DMS153 treated with DMSO at 0.1 percent for 48 hours (cell line): ENCODE data around the gene DAZ1.
"Not testable (repeated sequence)": the region's sequence is repeated elsewhere in the genome, so short reads cannot be mapped to it uniquely, and the experiment has no call there.

Source experiments
- DNase-seq: peaks from one replicate; lab custom pipeline; 2025; ENCODE audit not compliant: unreplicated experiment; lab: John Stamatoyannopoulos, UW

DAZ1 gene, protein sequence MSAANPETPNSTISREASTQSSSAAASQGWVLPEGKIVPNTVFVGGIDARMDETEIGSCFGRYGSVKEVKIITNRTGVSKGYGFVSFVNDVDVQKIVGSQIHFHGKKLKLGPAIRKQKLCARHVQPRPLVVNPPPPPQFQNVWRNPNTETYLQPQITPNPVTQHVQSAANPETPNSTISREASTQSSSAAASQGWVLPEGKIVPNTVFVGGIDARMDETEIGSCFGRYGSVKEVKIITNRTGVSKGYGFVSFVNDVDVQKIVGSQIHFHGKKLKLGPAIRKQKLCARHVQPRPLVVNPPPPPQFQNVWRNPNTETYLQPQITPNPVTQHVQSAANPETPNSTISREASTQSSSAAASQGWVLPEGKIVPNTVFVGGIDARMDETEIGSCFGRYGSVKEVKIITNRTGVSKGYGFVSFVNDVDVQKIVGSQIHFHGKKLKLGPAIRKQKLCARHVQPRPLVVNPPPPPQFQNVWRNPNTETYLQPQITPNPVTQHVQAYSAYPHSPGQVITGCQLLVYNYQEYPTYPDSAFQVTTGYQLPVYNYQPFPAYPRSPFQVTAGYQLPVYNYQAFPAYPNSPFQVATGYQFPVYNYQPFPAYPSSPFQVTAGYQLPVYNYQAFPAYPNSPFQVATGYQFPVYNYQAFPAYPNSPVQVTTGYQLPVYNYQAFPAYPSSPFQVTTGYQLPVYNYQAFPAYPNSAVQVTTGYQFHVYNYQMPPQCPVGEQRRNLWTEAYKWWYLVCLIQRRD

DNA sequence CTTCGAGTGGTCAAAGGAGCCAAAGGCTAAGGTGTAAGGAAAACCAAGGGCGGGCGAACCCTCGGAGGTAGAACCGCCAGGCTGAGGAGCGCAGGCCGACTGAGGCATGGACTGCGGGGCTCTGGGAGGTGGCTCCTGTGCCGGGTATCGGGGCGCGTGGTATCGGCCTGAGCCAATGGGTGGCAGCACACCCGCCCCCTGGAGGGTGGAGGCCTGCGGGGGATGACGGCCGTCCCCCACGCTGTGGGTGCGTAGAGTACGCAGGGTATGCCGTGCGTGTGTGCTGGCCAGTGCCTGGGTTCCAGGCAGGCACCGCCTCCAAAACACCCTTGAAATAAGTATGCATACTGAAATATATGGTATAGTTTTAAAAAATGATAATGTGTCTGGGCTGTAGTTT is at the start of gene DAZ1:
DAZ1 (minus strand) TSS at position 101 of the 400 bp plus-strand sequence. CDS start 208 bp downstream, outside the sequence.
- not testable (repeated sequence) for DNase-seq

DNA sequence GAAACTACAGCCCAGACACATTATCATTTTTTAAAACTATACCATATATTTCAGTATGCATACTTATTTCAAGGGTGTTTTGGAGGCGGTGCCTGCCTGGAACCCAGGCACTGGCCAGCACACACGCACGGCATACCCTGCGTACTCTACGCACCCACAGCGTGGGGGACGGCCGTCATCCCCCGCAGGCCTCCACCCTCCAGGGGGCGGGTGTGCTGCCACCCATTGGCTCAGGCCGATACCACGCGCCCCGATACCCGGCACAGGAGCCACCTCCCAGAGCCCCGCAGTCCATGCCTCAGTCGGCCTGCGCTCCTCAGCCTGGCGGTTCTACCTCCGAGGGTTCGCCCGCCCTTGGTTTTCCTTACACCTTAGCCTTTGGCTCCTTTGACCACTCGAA is 20.4 kb upstream of the DAZ1 start, which contains the start of gene DAZ2:
DAZ2 (plus strand) TSS at position 301 of the 400 bp plus-strand sequence. CDS start 208 bp downstream, outside the sequence.
- not testable (repeated sequence) for DNase-seq

DNA sequence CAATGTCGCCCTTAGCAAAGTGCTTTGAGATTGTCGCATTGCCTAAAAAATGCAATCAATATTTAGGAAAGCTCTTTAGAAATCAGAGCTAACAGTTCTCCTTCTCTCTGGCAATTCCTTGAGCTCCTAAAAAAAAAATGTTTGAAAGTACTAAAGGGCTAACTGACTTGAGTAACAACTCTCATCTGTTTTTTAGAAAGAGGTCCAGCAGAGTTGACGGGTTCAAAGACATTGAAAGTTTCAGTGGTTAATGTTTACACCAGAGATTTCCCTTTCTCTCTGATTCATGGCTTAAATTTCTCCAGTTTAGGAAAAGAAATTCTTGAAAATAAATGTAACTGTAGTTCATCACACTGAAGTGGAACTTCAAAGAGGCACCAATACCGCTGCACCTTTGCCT is 11.9 kb upstream of the DAZ1 start:
- DNase-seq: not testable (repeated sequence)

DNA sequence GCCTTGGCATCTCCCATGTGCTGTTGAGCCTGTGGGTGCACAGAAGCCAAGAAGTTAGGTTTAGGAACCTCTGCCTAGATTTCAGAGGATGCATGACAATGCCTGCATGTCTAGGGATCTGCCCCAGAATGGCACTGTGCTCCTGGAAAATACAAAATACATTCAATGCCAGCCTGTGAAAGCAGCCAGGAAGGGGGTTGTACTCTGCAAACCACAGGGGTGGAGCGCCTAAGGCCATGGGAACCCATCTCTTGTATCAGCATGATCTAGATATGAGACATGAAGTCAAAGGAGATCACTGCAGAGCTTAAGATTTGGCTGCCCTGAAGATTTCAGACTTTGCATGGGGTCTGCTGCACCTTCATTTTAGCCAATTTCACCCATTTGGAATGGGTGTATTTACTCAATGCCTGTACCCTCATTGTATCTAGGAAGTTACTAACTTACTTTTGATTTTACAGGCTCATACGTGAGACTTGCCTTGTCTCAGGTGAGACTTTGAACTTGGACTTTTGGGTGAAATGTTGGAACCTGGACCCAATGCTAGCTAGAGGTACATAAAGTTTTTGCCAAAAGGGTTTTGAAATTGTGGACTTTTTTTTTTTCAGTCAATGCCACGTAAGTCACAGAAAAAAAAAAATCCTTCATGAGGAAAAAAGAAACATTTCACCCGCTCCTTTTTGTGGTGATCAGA is 11.1 kb upstream of the DAZ1 start:
- DNase-seq: not testable (repeated sequence)

DNA sequence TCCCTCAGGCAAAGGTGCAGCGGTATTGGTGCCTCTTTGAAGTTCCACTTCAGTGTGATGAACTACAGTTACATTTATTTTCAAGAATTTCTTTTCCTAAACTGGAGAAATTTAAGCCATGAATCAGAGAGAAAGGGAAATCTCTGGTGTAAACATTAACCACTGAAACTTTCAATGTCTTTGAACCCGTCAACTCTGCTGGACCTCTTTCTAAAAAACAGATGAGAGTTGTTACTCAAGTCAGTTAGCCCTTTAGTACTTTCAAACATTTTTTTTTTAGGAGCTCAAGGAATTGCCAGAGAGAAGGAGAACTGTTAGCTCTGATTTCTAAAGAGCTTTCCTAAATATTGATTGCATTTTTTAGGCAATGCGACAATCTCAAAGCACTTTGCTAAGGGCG is 8.6 kb upstream of the DAZ1 start:
- DNase-seq: not testable (repeated sequence)
